OCI-LY3 (cell line): ENCODE results near the gene MTA2.
"Not testable (repeated sequence)": the region's sequence is repeated elsewhere in the genome, so short reads cannot be mapped to it uniquely, and the experiment has no call there.

Experiments
- EZH2phosphoT487 ChIP-seq: fragments of 200-600 bp; shearing (Covaris generic); IDR thresholded peaks from 2 replicates; pipeline ENCODE4 v1.6.1; 2018; ENCODE audit warnings: antibody characterized with exemption, mixed run types, low read depth
- TF ChIP-seq, protein P1 (sequence below): fragments of 200-600, 300-600 bp; sonication (generic); IDR thresholded peaks from 2 replicates; pipeline ENCODE4 v1.5.1; 2014; ENCODE audit warnings: antibody characterized with exemption, low read length, low read depth

DNA sequence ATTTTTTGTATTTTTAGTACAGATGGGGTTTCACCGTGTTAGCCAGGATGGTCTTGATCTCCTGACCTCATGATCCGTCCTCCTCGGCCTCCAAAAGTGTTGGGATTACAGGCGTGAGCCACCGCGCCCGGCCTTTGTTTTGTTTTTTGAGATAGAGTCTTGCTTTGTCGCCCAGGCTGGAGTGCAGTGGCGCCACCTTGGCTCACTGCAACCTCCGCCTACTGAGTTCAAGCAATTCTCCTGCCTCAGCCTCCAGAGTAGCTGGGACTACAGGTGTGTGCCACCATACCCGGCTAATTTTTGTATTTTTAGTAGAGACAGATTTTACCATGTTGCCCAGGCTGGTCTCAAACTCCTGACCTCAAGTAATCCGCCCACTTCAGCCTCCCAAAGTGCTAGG is 48.6 kb upstream of the MTA2 start:
- TF ChIP-seq, protein P1, sequence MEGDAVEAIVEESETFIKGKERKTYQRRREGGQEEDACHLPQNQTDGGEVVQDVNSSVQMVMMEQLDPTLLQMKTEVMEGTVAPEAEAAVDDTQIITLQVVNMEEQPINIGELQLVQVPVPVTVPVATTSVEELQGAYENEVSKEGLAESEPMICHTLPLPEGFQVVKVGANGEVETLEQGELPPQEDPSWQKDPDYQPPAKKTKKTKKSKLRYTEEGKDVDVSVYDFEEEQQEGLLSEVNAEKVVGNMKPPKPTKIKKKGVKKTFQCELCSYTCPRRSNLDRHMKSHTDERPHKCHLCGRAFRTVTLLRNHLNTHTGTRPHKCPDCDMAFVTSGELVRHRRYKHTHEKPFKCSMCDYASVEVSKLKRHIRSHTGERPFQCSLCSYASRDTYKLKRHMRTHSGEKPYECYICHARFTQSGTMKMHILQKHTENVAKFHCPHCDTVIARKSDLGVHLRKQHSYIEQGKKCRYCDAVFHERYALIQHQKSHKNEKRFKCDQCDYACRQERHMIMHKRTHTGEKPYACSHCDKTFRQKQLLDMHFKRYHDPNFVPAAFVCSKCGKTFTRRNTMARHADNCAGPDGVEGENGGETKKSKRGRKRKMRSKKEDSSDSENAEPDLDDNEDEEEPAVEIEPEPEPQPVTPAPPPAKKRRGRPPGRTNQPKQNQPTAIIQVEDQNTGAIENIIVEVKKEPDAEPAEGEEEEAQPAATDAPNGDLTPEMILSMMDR: not testable (repeated sequence)
- TF ChIP-seq EZH2phosphoT487: not testable (repeated sequence)
